NT2/D1 (cell line): ENCODE results near the gene SMPD3.

Source experiments
- SUZ12 ChIP-seq: IDR thresholded peaks from 2 replicates; pipeline ENCODE4 v1.6.1; 2011; ENCODE audit not compliant: insufficient read length, insufficient read depth; ENCODE audit errors: extremely low read depth
- YY1 ChIP-seq: IDR thresholded peaks from 2 replicates; pipeline ENCODE4 v1.6.1; 2011; ENCODE audit not compliant: insufficient read length, insufficient read depth
- ZNF274 ChIP-seq: IDR thresholded peaks from 2 replicates; pipeline ENCODE4 v1.6.1; 2011; ENCODE audit warnings: mild to moderate bottlenecking, low read depth, low read length

DNA sequence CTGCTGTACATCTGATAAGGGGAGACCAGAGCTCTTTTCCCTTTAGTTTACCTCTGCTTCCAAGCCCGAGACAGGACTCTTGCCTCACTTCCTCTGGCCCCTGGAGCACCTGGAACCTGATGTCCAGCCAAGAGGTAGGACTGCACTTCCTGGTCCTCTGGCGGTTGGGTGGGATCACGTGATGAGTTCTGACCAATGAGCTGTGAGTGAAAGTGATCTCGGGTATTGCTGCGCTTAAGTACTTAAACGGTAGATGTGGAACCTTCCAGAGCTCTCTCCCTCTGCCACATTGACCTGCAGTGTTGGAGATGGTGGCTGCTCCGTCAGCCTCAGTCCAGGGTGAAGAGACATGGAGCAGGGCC, 67.0 kb downstream of the SMPD3 start:
- TF ChIP-seq YY1, result no peak
- TF ChIP-seq ZNF274, result no peak
- no peak for TF ChIP-seq SUZ12
